ENCODE measurements around the gene ILK.

- no peak for TF ChIP-seq CTCF (IDR thresholded peaks at IDR 0.05)
- no peak for TF ChIP-seq EP300 (IDR thresholded peaks at IDR 0.05)
These were observed 36.7 kb upstream of the ILK start for GRCh38 chr11:6566704-6567370.
